Natural killer cell (primary cell): ENCODE results near the gene NEDD4. TPM values are rescaled to one million over a fixed set of nuclear protein-coding genes. Genes with fewer than 3 reads are reported as not detected.

Experiments
- ATAC-seq, 3 donors: fragments of 150-1000 bp in 2 of 3; fragments of 200-7000 bp in 1 of 3; cut with Tn5 transposase; 1 replicate in 1 of 3; 2 replicates in 2 of 3; pipeline ENCODE4 v1.10.0; 2021; ENCODE audit warnings: mild to moderate bottlenecking in 2 of 3, moderate library complexity in 2 of 3
- DNase-seq, 2 donors: peaks; one replicate each; pipeline versions ENCODE4 v3.0.0 to v3.0.0-alpha.2; 2013 to 2021; ENCODE audit warnings: mixed read lengths in 1 of 2
- H3K27ac ChIP-seq: one replicate; pipeline ENCODE4 v1.5.1; 2013; ENCODE audit warnings: mild to moderate bottlenecking, low read length
- H3K27me3 ChIP-seq: one replicate; pipeline ENCODE4 v1.6.1; 2013; ENCODE audit warnings: low read length; ENCODE audit not compliant: control insufficient read depth, insufficient read depth
- H3K36me3 ChIP-seq: one replicate; pipeline ENCODE4 v1.6.1; 2013; ENCODE audit warnings: low read length; ENCODE audit not compliant: control insufficient read depth, insufficient read depth
- H3K4me1 ChIP-seq: one replicate; pipeline ENCODE4 v1.6.1; 2013; ENCODE audit warnings: low read length; ENCODE audit not compliant: control insufficient read depth, insufficient read depth
- H3K4me3 ChIP-seq: one replicate; pipeline ENCODE4 v1.5.1; 2013; ENCODE audit warnings: low read length
- H3K9me3 ChIP-seq: one replicate; pipeline ENCODE4 v1.6.1; 2013; ENCODE audit warnings: low read length; ENCODE audit not compliant: control insufficient read depth, insufficient read depth
- H3K27ac Mint-ChIP-seq, 2 donors: one replicate each; pipeline ENCODE4 v1.8.0; 2022; ENCODE audit warnings: mild to moderate bottlenecking in 2 of 2, mixed read lengths in 2 of 2, moderate library complexity in 1 of 2
- H3K27me3 Mint-ChIP-seq, 2 donors: one replicate each; pipeline ENCODE4 v1.8.0; 2022; ENCODE audit warnings: low read depth in 2 of 2, mixed read lengths in 2 of 2
- H3K36me3 Mint-ChIP-seq: one replicate; pipeline ENCODE4 v1.8.0; 2022; ENCODE audit warnings: mixed read lengths
- H3K4me1 Mint-ChIP-seq, 2 donors: one replicate each; pipeline ENCODE4 v1.8.0; 2022; ENCODE audit warnings: mixed read lengths in 2 of 2
- H3K4me3 Mint-ChIP-seq: one replicate; pipeline ENCODE4 v1.8.0; 2022; ENCODE audit warnings: mild to moderate bottlenecking, moderate library complexity, mixed read lengths
- H3K9me3 Mint-ChIP-seq, 2 donors: one replicate each; pipeline ENCODE4 v1.8.0; 2022; ENCODE audit warnings: mixed read lengths in 2 of 2
- CTCF ChIP-seq: fragments of 200-600 bp; IDR thresholded peaks from one replicate; pipeline ENCODE4 v1.8.0; 2022; ENCODE audit warnings: antibody characterized with exemption
- WGBS: methylation state at CpG from one replicate; pipeline ENCODE4 v1.1.7; 2013; ENCODE audit warnings: missing lambda C conversion rate; ENCODE audit not compliant: insufficient coverage; 5-methylcytosine and 5-hydroxymethylcytosine counted together
- intact Hi-C: fragments of 100-400 bp; cut with micrococcal nuclease; formaldehyde crosslinking; loops from one replicate; pipeline ENCODE4 v1.14.2; 2022
- total RNA-seq, 4 donors: library from RNA; stranded (reverse); fragments of 120-200 nt in 1 of 4; gene quantifications; one replicate each; pipeline versions ENCODE4 v1.2.3 to v1.2.4, GENCODE V29; 2013 to 2022

Gene NEDD4
- total RNA-seq, 3 donors from 2014 or later (not counting 1 experiment from before 2014, with no cell fraction given), result 6.9 to 9.1 (median 7.8) TPM

GRCh38 chr15:55894399-55894965, 98.9 kb downstream of the NEDD4 start:
- no peaks in the 10 kb centered on the region for H3K36me3 Mint-ChIP-seq
- no peak for TF ChIP-seq CTCF
- no peak overlapping the region for H3K4me3 ChIP-seq
- no peaks in the 10 kb centered on the region for H3K27me3 Mint-ChIP-seq
- no peaks in the 10 kb centered on the region for H3K36me3 ChIP-seq
- H3K27me3 ChIP-seq, result no peaks in the 10 kb centered on the region
- no peak for ATAC-seq
- H3K4me1 Mint-ChIP-seq, result peaks cover 0 to 4% of the 10 kb centered on the region in 2 donors
- H3K4me3 Mint-ChIP-seq, result no peak overlapping the region
- H3K27ac Mint-ChIP-seq, result no peak overlapping the region
- intact Hi-C loops, result no loop called here
- no peaks in the 10 kb centered on the region for H3K9me3 ChIP-seq
- H3K9me3 Mint-ChIP-seq, result no peaks in the 10 kb centered on the region
- H3K27ac ChIP-seq, result no peak overlapping the region
- WGBS, result no CpG with 5 or more reads among the region's 3 CpGs
- no peaks in the 10 kb centered on the region for H3K4me1 ChIP-seq
- no peak for DNase-seq

- no peak overlapping the region for H3K27ac ChIP-seq
- no peak overlapping the region for H3K4me3 ChIP-seq
- WGBS, result 80% methylated on average over 1 of the region's 3 CpGs
- Mint-ChIP-seq H3K4me1 (peaks cover 0 to 4% of the 10 kb centered on the region in 2 donors), H3K4me3 (no peak overlapping the region), H3K27ac (no peak overlapping the region), H3K9me3 (no peaks in the 10 kb centered on the region), H3K27me3 (no peaks in the 10 kb centered on the region), H3K36me3 (no peaks in the 10 kb centered on the region)
- H3K4me1 ChIP-seq, result no peaks in the 10 kb centered on the region
- ATAC-seq (no peak), DNase-seq (no peak)
- H3K27me3 ChIP-seq, result no peaks in the 10 kb centered on the region
- no peaks in the 10 kb centered on the region for H3K9me3 ChIP-seq
- intact Hi-C loops, result no loop called here
- H3K36me3 ChIP-seq, result no peaks in the 10 kb centered on the region
- no peak for TF ChIP-seq CTCF
Measured at GRCh38 chr15:55893852-55894251, 99.6 kb downstream of the NEDD4 start.

GRCh38 chr15:55891196-55891595, 102.2 kb downstream of the NEDD4 start:
- Histone ChIP-seq H3K27me3 (no peaks in the 10 kb centered on the region), H3K27ac (no peak overlapping the region), H3K4me1 (no peaks in the 10 kb centered on the region), H3K9me3 (no peaks in the 10 kb centered on the region), H3K36me3 (no peaks in the 10 kb centered on the region), H3K4me3 (no peak overlapping the region)
- WGBS, result 67% methylated on average over 1 of the region's 1 CpG
- no peak for ATAC-seq
- intact Hi-C loops, result no loop called here
- no peak overlapping the region for H3K4me3 Mint-ChIP-seq
- no peak overlapping the region for H3K27ac Mint-ChIP-seq
- DNase-seq, result no peak
- peaks cover 0 to 4% of the 10 kb centered on the region in 2 donors for H3K4me1 Mint-ChIP-seq
- no peaks in the 10 kb centered on the region for H3K9me3 Mint-ChIP-seq
- no peaks in the 10 kb centered on the region for H3K27me3 Mint-ChIP-seq
- no peak for TF ChIP-seq CTCF
- H3K36me3 Mint-ChIP-seq, result peaks cover 20% of the 10 kb centered on the region

- H3K36me3 Mint-ChIP-seq, result peaks cover 20% of the 10 kb centered on the region
- ATAC-seq, result no peak
- no peak overlapping the region for H3K27ac Mint-ChIP-seq
- Histone ChIP-seq H3K4me1 (no peaks in the 10 kb centered on the region), H3K9me3 (no peaks in the 10 kb centered on the region), H3K4me3 (no peak overlapping the region), H3K36me3 (no peaks in the 10 kb centered on the region), H3K27me3 (no peaks in the 10 kb centered on the region), H3K27ac (no peak overlapping the region)
- no peaks in the 10 kb centered on the region for H3K27me3 Mint-ChIP-seq
- no peaks in the 10 kb centered on the region for H3K4me1 Mint-ChIP-seq
- TF ChIP-seq CTCF, result no peak
- no peak for DNase-seq
- peaks cover 0 to 6% of the 10 kb centered on the region in 2 donors for H3K9me3 Mint-ChIP-seq
- no peak overlapping the region for H3K4me3 Mint-ChIP-seq
- intact Hi-C loops, result no loop called here
Measured at GRCh38 chr15:55884223-55884622, 109.2 kb downstream of the NEDD4 start.
